Activated CD4-positive, alpha-beta T cell treated with anti-CD3 and anti-CD28 coated beads, Interleukin-2, amount 50 U/mL, for 16 hours (primary cell): ENCODE measurements around the gene TEX101.
"Not testable (repeated sequence)": the region's sequence is repeated elsewhere in the genome, so short reads cannot be mapped to it uniquely, and the experiment has no call there.

Experiments used
- DNase-seq: peaks from one replicate; pipeline ENCODE4 v3.0.0-alpha.2; 2020

The TEX101 gene

GRCh38 chr19:43422000-43422688 is 7.5 kb downstream of the TEX101 start:
- no peak for DNase-seq

GRCh38 chr19:43422689-43423066 is 8.0 kb downstream of the TEX101 start:
- no peak for DNase-seq

GRCh38 chr19:43423779-43424178 is 9.1 kb downstream of the TEX101 start:
- no peak for DNase-seq

GRCh38 chr19:43425567-43426392 is 11.1 kb downstream of the TEX101 start:
- no peak for DNase-seq

GRCh38 chr19:43429395-43429794 is 14.7 kb downstream of the TEX101 start:
- DNase-seq: no peak

GRCh38 chr19:43430142-43430710 is 15.5 kb downstream of the TEX101 start:
- DNase-seq: no peak

GRCh38 chr19:43430976-43431375 is 16.3 kb downstream of the TEX101 start:
- no peak for DNase-seq

GRCh38 chr19:43433358-43433673 is 18.6 kb downstream of the TEX101 start:
- no peak for DNase-seq

GRCh38 chr19:43433689-43434088 is 19.0 kb downstream of the TEX101 start:
- DNase-seq: no peak

- DNase-seq: no peak
These were observed 21.1 kb downstream of the TEX101 start for GRCh38 chr19:43435775-43436174.

- not testable (repeated sequence) for DNase-seq
These were observed 22.6 kb downstream of the TEX101 start for GRCh38 chr19:43437284-43437683.

GRCh38 chr19:43437712-43438111 is 23.0 kb downstream of the TEX101 start:
- DNase-seq: no peak

GRCh38 chr19:43438291-43439031 is 23.8 kb downstream of the TEX101 start:
- DNase-seq: no peak

- peak; percentile 70 for DNase-seq
These were observed 24.5 kb downstream of the TEX101 start for GRCh38 chr19:43439032-43439708.

GRCh38 chr19:43439709-43440063 is 25.0 kb downstream of the TEX101 start:
- DNase-seq: no peak

GRCh38 chr19:43441716-43442115 is 27.0 kb downstream of the TEX101 start:
- no peak for DNase-seq

GRCh38 chr19:43444091-43444490 is 29.4 kb downstream of the TEX101 start:
- DNase-seq: not testable (repeated sequence)

GRCh38 chr19:43444531-43445287 is 30.0 kb downstream of the TEX101 start:
- DNase-seq: no peak

- DNase-seq: no peak
These were observed 30.7 kb downstream of the TEX101 start for GRCh38 chr19:43445426-43445825.

GRCh38 chr19:43446746-43447489 is 32.2 kb downstream of the TEX101 start:
- DNase-seq: peak; percentile 81

- DNase-seq: no peak
These were observed 33.0 kb downstream of the TEX101 start for GRCh38 chr19:43447655-43448054.
